Gastrocnemius medialis (tissue), 4 donors: ENCODE results near the gene LAIR2. TPM values are rescaled to one million over a fixed set of nuclear protein-coding genes. Genes with fewer than 3 reads are reported as not detected.

Experiments
- ATAC-seq, 2 donors: fragments of 150-250 bp; one replicate each; pipeline ENCODE4 v1.9.1; 2016
- DNase-seq, 2 donors: peaks; one replicate each; pipeline ENCODE4 v3.0.0-alpha.2; 2019
- H3K27ac ChIP-seq, 4 donors: fragments of 200-600 bp; sonication (generic); 1 replicate in 1 of 4; 2 replicates in 3 of 4; pipeline ENCODE4 v1.5.1; 2016 to 2018; ENCODE audit warnings: mild to moderate bottlenecking in 2 of 4, moderate library complexity in 1 of 4
- H3K27me3 ChIP-seq, 3 donors: fragments of 200-600 bp; sonication (generic) in 2 of 3; 1 replicate in 1 of 3; 2 replicates in 2 of 3; pipeline versions ENCODE4 v1.5.1 to v1.6.0; 2016 to 2019; ENCODE audit warnings: mild to moderate bottlenecking in 1 of 3, moderate library complexity in 1 of 3
- H3K36me3 ChIP-seq, 2 donors: fragments of 200-600 bp; sonication (generic) in 1 of 2; one replicate each; pipeline ENCODE4 v1.5.1; 2017 to 2018
- H3K4me1 ChIP-seq, 2 donors: fragments of 200-600 bp; sonication (generic) in 1 of 2; one replicate each; pipeline ENCODE4 v1.5.1; 2016 to 2017; ENCODE audit warnings: mild to moderate bottlenecking in 2 of 2
- H3K4me3 ChIP-seq, 4 donors: fragments of 200-600 bp; sonication (generic) in 3 of 4; 1 replicate in 1 of 4; 2 replicates in 3 of 4; pipeline ENCODE4 v1.5.1; 2016 to 2019; ENCODE audit warnings: mild to moderate bottlenecking in 2 of 4
- H3K9me3 ChIP-seq, 3 donors: fragments of 200-600 bp; sonication (generic) in 2 of 3; 1 replicate in 1 of 3; 2 replicates in 2 of 3; pipeline ENCODE4 v1.5.1; 2016 to 2019
- POLR2A ChIP-seq, 2 donors: fragments of 450-650 bp; IDR thresholded peaks; one replicate each; pipeline ENCODE4 v1.6.1; 2017; ENCODE audit warnings: antibody characterized with exemption in 2 of 2, mild to moderate bottlenecking in 2 of 2, moderate library complexity in 2 of 2
- in situ Hi-C, 4 donors: fragments of 200-750 bp; cut with MboI; loops; one replicate each; pipeline versions ENCODE4 v1.15.0 to v1.8.0; 2017; ENCODE audit warnings: low sequenced_read_pairs in 4 of 4
- intact Hi-C: fragments of 100-400 bp; cut with DNase I; formaldehyde crosslinking; loops from one replicate; pipeline ENCODE4 v1.15.1; 2023; ENCODE audit warnings: low total_unique reads
- total RNA-seq, 4 donors: library from RNA; depleted of rRNA; stranded (reverse); fragments of >200 nt; gene quantifications; one replicate each; pipeline versions ENCODE4 v1.1.0 to v1.2.3, GENCODE V29; 2016
- TF ChIP-seq, protein P1 (sequence below), 5 experiments: fragments of 450-650 bp in 3 of 5; fragments of 200-600 bp in 2 of 5; sonication (generic) in 2 of 5; IDR thresholded peaks in 4 of 5; conservative IDR thresholded peaks in 1 of 5; 1 replicate in 4 of 5; 2 replicates in 1 of 5; pipeline ENCODE4 v1.5.1; 2016 to 2019; ENCODE audit warnings: antibody characterized with exemption in 5 of 5, mild to moderate bottlenecking in 3 of 5, moderate library complexity in 3 of 5

Gene LAIR2
- total RNA-seq, 4 donors from 2014 or later = not detected

DNA sequence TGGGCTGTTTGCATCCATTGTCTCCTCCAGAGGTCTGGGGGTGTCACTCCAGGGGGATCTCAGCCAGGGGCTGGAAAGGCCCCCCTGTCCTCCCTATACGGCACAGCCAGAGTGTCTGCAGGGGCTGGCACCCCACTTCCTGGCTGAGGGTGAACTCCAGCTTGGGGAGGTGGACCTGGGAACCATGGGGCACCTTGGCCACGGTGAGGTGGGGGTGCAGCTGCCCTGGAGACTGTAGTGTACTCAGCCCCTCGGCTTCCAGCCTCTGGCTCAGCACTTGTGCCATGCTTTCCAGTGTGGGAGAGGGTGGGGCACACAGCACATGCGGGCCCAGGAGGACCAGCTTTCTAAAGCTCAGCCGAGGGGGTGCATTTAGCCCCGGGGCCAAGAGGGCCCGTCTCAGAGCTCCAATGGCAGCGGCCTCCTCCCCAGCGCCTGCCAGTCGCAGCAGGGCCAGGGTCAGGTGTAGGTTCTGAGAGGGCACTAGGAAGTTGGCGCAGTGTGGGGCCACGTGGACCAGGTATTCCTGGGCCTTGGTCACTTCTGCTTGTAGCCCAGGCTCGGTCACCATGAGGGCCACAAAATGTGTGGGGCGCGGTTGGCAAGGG, 40.5 kb upstream of the LAIR2 start:
- Histone ChIP-seq H3K36me3 (peaks cover 4 to 50% of the 10 kb centered on the region in 2 donors), H3K4me1 (peaks cover 7 to 24% of the 10 kb centered on the region in 2 donors), H3K27ac (peak overlapping the region; percentile 78 to 92 (median 84)), H3K9me3 (no peaks in the 10 kb centered on the region), H3K4me3 (peak overlapping the region; percentile 54 to 81 (median 62)), H3K27me3 (no peaks in the 10 kb centered on the region)
- ATAC-seq = no peak
- no peak for TF ChIP-seq POLR2A (IDR thresholded peaks at IDR 0.05)
- DNase-seq = no peak
- in situ Hi-C loops (no loop called here), intact Hi-C loops (loop anchor here (10.0 kb wide), 3 partner anchors 297 to 793 kb away; partner anchors contain the start of gene PPP6R1)

DNA sequence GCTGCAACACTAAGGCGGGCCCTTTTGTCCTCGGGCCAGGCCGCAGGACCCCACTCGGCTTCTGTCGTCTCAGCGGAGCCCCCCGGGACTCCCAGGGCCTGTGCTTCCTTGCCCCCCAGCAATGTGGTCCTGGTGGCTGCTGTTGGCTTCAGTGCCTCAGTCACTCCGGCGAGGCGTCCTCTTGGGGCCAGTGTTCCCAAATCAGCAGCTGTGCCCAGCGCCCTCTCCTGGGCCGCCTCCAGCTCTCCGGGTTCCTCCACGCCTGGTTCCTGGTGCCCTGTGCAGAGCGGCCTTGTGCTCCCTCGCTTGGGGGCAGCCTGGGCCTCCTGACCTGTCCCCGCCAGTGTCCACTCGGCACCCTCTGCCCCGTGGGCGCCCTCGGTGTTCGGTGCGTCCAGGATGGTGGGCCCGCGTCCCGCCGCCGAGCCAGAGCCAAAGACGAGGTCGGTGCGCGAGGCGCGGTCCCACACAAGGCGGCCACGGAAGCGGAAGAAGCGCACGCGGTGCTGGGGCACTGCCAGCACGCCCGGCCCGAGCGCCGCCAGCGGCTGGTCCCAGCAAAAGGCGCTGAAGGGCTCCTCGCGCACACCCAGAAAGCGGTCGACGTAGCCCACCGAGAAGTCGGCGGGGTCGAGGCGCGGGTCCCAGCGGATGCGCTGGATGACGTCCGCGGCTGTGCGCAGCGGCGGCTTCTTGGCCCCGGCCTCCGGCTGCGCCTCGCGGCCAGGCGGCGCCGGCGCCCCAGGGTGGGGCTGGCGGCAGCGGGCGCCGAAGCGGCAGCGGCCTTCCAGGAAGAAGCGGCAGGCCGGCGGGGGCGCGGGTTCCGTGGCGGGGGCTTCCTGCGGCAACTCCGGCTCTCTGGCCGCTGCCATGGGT, 39.7 kb upstream of the LAIR2 start:
- in situ Hi-C loops = no loop called here
- TF ChIP-seq POLR2A (IDR thresholded peaks at IDR 0.05) = no peak
- TF ChIP-seq, protein P1, sequence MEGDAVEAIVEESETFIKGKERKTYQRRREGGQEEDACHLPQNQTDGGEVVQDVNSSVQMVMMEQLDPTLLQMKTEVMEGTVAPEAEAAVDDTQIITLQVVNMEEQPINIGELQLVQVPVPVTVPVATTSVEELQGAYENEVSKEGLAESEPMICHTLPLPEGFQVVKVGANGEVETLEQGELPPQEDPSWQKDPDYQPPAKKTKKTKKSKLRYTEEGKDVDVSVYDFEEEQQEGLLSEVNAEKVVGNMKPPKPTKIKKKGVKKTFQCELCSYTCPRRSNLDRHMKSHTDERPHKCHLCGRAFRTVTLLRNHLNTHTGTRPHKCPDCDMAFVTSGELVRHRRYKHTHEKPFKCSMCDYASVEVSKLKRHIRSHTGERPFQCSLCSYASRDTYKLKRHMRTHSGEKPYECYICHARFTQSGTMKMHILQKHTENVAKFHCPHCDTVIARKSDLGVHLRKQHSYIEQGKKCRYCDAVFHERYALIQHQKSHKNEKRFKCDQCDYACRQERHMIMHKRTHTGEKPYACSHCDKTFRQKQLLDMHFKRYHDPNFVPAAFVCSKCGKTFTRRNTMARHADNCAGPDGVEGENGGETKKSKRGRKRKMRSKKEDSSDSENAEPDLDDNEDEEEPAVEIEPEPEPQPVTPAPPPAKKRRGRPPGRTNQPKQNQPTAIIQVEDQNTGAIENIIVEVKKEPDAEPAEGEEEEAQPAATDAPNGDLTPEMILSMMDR (IDR thresholded peaks at IDR 0.05 in 4 of 5, conservative IDR thresholded peaks at IDR 0.05 in 1 of 5) = peak in 1 of 5 experiments; percentile 9
- peak; percentile 40 to 42 for ATAC-seq
- Histone ChIP-seq H3K27ac (peak overlapping the region; percentile 78 to 92 (median 84)), H3K9me3 (no peaks in the 10 kb centered on the region), H3K4me3 (peak overlapping the region; percentile 54 to 81 (median 62)), H3K27me3 (no peaks in the 10 kb centered on the region), H3K36me3 (peaks cover 1 to 42% of the 10 kb centered on the region in 2 donors), H3K4me1 (peaks cover 7 to 24% of the 10 kb centered on the region in 2 donors)
- DNase-seq = peak; percentile 45 to 56
- intact Hi-C loops = loop anchor here (1.0 to 10.0 kb wide), 4 partner anchors 14 to 792 kb away; partner anchors contain the start of genes LENG8 and PPP6R1

- DNase-seq = peak; percentile 97 to 98
- no peaks in the 10 kb centered on the region for H3K9me3 ChIP-seq
- in situ Hi-C loops (no loop called here), intact Hi-C loops (loop anchor here (1.0 to 10.0 kb wide), 5 partner anchors 14 to 791 kb away; partner anchors contain the start of genes LENG8, PPP6R1, PRPF31 and TFPT)
- H3K4me3 ChIP-seq = peak within 1 kb of the TSS; percentile 54 to 81 (median 62)
- H3K4me1 ChIP-seq = peaks cover 7 to 24% of the 10 kb centered on the region in 2 donors
- TF ChIP-seq POLR2A (IDR thresholded peaks at IDR 0.05) = peak; percentile 87 to 89
- TF ChIP-seq, protein P1 (IDR thresholded peaks at IDR 0.05 in 4 of 5, conservative IDR thresholded peaks at IDR 0.05 in 1 of 5) = no peak
- no peaks in the 10 kb centered on the region for H3K27me3 ChIP-seq
- H3K27ac ChIP-seq = peak within 1 kb of the TSS; percentile 78 to 92 (median 84)
- peaks cover 0 to 36% of the 10 kb centered on the region in 2 donors for H3K36me3 ChIP-seq
- peak; percentile 85 to 87 for ATAC-seq
Observed at GRCh38 chr19:54463531-54464043, 39.0 kb upstream of the LAIR2 start, which contains the start of gene LENG9. TSS of gene LENG9 (minus strand) at chr19:54463778. CDS start at chr19:54463526, 252 bp downstream.

DNA sequence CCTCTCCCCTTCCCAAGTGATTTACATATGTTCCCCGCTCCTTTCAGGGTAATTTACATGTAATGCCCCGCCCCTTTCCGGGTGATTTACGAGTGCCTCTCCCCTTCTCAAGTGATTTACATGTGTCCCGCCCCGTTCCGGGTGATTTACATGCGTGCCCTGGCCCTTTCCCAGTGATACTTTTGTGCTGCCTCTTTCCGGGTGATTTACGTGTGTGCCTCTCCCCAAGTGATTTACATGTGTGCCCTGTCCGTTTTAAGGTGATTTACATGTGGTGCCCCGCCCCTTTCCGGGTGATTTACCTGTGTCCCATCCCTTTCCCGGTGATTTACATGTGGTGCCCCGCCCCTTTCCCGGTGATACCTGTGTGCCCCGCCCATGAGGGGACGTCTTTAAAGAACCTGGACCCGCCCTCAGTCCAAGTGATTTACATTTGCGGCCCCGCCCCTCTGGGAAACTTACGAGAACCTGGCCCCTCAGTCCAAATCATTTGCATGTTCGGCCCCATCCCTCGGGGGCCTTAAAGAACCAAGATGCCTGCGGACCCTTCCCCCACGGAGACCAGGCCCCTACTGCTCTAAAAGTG, 38.5 kb upstream of the LAIR2 start:
- Histone ChIP-seq H3K4me3 (peak overlapping the region; percentile 54 to 81 (median 62)), H3K4me1 (peaks cover 7 to 24% of the 10 kb centered on the region in 2 donors), H3K36me3 (peaks cover 0 to 30% of the 10 kb centered on the region in 2 donors), H3K9me3 (no peaks in the 10 kb centered on the region), H3K27ac (peak overlapping the region; percentile 78 to 92 (median 84)), H3K27me3 (no peaks in the 10 kb centered on the region)
- TF ChIP-seq, protein P1 (IDR thresholded peaks at IDR 0.05 in 4 of 5, conservative IDR thresholded peaks at IDR 0.05 in 1 of 5) = no peak
- TF ChIP-seq POLR2A (IDR thresholded peaks at IDR 0.05) = no peak
- peak; percentile 57 to 59 for ATAC-seq
- intact Hi-C loops = loop anchor here (1.0 to 10.0 kb wide), 4 partner anchors 299 to 791 kb away; partner anchors contain the start of genes PPP6R1, PRPF31 and TFPT
- in situ Hi-C loops = no loop called here
- peak; percentile 80 to 85 for DNase-seq
